ENCODE measurements around the gene ANKMY1.

The ANKMY1 gene

GRCh38 chr2:240584486-240585031, 26.8 kb upstream of the ANKMY1 start (continued):
- TF ChIP-seq ZNF677 (tag by site-specific recombination; IDR thresholded peaks at IDR 0.05): no peak
- no peak for TF ChIP-seq ZNF747 (tag by site-specific recombination; IDR thresholded peaks at IDR 0.05)
- TF ChIP-seq SP2 (tag by site-specific recombination; IDR thresholded peaks at IDR 0.05): peak; percentile 52
- peak; percentile 49 for TF ChIP-seq SP7 (tag by site-specific recombination; IDR thresholded peaks at IDR 0.05)

- peaks cover 0 to 19% of the 10 kb centered on the region in 2 experiments; a peak in 1 of 3 replicates for H3K36me3 ChIP-seq (ENCODE audit: control insufficient read depth in 2 of 2, insufficient read depth in 1 of 2, low read length in 2 of 2)
- H3K27ac ChIP-seq (ENCODE audit: extremely low read depth, low read depth, low read length): no peak overlapping the region
- ChIA-PET CTCF (interaction anchor here (0.6 to 5.5 kb wide), 2 partner anchors 17 to 351 kb away, joined by 5 to 34 read pairs; no protein-coding TSS in a partner anchor), POLR2A (no interaction called here)
- no peak overlapping the region for H3K4me3 ChIP-seq (ENCODE audit: low read depth, low read length)
- TF ChIP-seq OSR2 (tag by site-specific recombination; IDR thresholded peaks at IDR 0.05) (no peak), ZNF660 (tag by site-specific recombination; IDR thresholded peaks at IDR 0.05) (no peak), SCRT2 (tag by site-specific recombination; IDR thresholded peaks at IDR 0.05) (no peak), ZNF148 (tag by site-specific recombination; IDR thresholded peaks at IDR 0.05; ENCODE audit: borderline replicate concordance) (no peak), GLI4 (tag by site-specific recombination; IDR thresholded peaks at IDR 0.05) (no peak), ZNF398 (tag by site-specific recombination; IDR thresholded peaks at IDR 0.05) (no peak), REST (tag by site-specific recombination; IDR thresholded peaks at IDR 0.05) (no peak), ZIC2 (tag by site-specific recombination; IDR thresholded peaks at IDR 0.05) (no peak), HOXA7 (CRISPR knock-in tag; IDR thresholded peaks at IDR 0.05; ENCODE audit: borderline replicate concordance) (no peak), ZNF791 (tag by site-specific recombination; IDR thresholded peaks at IDR 0.05) (no peak), OVOL3 (tag by site-specific recombination; IDR thresholded peaks at IDR 0.05) (no peak), ZNF514 (tag by site-specific recombination; IDR thresholded peaks at IDR 0.05) (no peak), ZNF558 (tag by site-specific recombination; IDR thresholded peaks at IDR 0.05) (no peak)
- peaks cover 21% of the 10 kb centered on the region for H3K4me1 ChIP-seq (ENCODE audit: control insufficient read depth, insufficient read depth, low read length)
- H3K9me3 ChIP-seq (ENCODE audit: control insufficient read depth, insufficient read depth, low read depth, low read length): no peaks in the 10 kb centered on the region
Measured at GRCh38 chr2:240583774-240584173, 26.0 kb upstream of the ANKMY1 start.

Measured in HEK293 (cell line).